Measurements from ENCODE around the gene ADAMTSL1.

The ADAMTSL1 gene

DNA sequence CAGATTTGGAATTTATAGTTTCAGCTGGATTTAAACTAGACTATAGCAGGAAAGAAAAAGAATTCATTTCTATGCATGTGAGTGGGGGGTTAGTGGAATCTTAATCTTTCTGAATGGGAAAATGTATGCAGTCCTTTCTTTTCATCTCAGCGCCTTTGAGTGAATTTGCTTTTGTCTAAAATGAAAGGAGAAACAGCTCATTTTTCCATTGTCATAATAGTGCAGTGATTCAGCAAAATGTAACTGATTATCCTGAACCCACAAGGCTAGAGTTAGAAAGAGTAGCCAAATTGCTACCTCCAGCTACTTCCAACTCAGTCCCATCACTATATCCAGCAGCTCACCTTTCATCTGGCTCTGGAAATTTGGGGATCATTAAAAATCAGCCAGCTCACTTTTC lies 134.4 kb downstream of the ADAMTSL1 start:
- DNase-seq: no peak

DNA sequence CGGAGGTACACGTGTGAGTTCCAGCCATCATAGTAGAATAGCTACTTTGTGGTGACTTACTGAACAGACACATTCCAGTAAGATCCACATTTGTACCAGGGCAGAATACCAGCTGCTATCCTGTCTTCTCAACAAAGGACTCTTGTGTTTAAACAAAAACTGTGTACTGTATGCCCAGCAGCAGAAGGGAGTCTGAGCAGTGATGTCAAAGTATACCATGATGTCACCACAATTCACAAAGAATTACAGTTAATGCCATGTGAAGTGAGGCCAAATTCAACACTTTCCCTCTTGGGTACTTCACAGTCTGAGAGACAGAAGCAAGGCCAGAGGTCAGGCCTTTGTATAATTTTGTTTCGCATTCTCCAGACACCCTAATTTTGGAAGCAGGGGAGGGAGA lies 137.0 kb downstream of the ADAMTSL1 start:
- DNase-seq: no peak

DNA sequence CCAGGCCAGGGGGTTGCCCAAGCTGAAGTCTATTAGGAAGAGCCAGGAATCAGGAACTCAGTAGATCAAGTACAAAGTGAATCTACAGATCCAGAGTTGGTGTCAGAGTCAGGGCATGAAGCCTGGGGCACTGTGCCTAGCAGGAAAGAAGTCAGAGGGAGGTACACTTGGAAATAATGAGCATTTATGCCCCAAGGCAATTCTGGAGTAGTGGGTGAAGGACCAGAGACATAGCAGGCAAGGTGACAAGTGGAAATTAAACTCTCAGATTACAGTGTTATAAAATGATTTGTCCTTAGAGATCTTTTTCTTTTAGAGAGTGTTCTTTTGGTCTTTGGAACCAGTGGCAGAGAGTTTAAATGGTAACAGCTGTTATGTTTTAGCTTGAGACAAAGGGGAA lies 138.0 kb downstream of the ADAMTSL1 start:
- DNase-seq: no peak

DNA sequence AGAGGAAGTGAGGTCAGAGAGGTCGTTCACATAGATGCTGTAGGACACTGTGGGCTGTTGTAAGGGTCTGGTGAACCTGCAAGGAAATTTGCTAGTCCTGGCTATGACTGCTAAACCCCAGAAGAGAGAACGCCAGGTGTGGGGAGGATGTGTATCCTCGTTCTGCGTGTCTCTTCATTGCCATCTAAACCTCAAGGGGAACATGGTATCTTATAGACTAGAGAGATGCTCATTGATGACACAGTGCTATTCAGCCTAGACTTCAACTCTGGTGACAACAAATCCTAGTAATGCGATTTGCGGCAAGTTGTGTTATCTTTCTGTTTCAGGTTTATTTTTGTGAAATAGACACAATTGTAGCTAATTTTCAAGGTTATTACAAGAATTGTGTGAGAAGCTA lies 140.2 kb downstream of the ADAMTSL1 start:
- no peak for DNase-seq

DNA sequence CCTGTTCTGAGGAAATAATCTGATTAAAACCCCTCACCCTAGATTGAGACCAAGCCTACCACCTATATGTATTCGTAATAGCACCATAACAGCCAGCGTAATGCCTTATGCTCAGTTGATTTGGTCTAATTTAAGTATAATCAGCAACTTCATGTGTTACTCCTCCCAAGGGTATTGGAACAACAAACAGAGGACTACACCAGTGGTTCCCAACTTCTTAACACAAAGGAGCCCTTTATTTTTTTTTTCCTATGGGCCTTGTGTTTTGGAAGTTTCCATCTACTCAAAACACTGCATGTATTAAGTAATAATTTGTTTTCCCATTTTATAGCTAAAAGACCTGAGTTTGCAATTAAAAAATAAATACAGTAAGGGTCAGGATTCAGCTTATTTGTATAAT lies 140.7 kb downstream of the ADAMTSL1 start:
- no peak for DNase-seq

DNA sequence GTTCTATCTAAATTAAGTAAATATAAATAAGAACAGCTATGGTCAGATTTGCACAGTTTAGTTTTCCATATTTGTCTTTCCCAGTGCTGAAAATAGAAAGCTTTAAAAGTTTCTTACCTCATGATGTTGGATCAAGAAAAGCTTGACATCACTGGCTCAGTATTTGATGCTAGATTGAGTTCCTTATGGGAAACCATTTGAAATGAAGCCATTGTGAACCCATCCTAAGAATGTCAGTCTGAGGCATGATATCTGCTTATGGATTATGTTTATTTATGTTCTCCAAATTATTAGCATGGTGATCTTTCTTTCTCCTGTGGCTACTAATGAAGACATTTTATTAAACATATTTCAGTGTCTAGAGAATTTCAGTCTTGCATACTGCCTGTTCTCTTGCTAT lies 143.0 kb downstream of the ADAMTSL1 start:
- DNase-seq: no peak

DNA sequence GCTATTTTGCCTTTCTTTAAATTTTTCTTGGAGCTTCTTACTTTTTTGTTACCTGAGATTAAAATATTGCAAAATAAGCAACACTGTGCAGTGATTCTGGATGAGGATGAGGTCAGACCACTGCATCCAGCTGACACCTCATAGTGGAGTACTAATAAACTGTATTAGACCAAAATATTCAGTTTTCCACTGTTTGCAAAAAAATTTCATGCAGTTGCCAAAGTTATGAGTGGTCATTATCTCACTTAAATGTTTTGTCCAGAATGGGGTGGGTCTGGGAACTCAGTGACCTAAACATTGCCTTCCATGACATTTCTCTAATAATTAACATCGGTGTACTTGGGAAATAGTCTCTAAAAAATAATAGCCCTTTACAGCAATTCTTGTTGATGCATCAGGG lies 143.8 kb downstream of the ADAMTSL1 start:
- no peak for DNase-seq

DNA sequence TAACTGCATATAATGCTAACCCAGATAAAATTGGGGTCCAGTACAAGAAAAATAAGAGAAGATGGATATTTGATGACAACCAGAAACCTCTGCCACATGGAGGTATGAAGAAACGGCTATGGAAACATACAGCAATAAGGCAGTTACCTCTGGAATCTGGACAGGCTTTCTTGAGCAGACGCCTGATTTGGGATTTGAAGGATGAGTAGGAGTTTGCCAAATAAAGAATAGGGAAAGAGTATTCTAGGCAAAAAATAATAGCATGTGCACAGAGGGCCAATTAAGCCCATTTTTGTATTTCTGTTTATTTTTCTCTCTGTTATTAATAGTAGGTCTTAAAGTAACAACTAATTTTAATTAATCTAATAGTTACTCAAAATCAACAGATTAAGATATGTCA lies 144.9 kb downstream of the ADAMTSL1 start:
- no peak for DNase-seq

DNA sequence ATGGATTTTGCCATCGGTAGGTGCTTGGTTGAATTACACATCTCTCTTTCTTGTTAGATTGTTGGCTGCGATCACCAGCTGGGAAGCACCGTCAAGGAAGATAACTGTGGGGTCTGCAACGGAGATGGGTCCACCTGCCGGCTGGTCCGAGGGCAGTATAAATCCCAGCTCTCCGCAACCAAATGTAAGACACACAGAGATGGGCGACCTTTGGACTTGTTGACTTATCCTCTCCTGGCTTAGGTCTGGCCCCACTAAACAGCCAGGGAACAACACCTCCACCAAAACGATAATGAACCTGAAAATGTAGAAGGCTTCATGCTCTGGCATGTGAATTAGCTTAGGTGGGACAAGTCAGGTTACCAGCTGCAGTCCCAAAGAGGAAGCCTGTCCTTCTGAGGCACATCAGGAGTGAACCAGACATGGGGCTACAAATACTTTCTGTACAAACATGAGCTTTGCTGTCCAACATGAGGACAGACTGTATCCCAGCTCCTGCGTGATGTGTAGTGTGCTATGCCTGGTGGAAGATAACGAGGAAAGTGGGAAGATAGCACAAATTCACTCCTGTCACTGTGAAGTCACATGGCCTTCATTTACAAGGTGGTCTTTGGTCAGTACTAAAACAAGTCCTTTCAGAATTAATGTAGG lies 148.4 kb downstream of the ADAMTSL1 start:
- no peak for DNase-seq

DNA sequence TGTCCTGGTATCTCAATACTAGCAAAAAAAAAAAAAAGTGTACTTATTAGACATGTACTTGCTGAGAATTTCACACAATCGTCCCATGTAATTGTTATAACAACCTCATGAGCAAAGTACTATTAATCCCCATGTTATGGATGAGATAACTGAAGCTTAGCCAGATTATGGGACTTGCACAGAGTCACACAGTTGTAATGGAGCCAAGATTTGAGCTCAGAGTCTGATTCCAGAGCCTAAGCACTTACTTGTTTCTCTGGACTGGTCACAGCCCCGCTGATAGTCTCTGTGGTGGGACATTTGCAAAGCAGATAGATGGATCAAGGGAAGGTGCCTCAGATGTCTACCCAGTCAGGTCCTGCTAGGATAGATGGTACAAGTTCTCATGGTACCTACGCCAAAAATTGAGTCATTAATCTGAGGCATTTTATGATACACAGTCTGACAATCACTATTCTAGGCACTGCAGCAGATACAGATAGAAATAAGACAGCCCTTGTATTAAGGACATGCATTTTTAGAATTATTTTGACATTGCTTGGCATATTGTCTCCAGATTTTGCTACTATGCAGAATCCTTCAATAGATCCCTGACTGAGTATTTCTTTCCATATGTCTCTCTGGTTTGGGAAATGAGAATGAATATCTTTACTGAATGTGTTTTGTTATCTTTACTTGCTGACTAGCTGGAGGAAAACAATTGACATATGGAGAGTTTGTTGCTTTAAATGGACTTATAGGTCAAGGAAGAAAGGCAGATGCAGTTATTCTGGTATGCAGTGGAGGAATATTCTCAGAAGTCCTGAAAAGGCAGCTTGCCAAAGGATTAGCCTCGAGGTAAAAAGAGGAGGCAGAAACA lies 149.5 kb downstream of the ADAMTSL1 start:
- no peak for DNase-seq

DNA sequence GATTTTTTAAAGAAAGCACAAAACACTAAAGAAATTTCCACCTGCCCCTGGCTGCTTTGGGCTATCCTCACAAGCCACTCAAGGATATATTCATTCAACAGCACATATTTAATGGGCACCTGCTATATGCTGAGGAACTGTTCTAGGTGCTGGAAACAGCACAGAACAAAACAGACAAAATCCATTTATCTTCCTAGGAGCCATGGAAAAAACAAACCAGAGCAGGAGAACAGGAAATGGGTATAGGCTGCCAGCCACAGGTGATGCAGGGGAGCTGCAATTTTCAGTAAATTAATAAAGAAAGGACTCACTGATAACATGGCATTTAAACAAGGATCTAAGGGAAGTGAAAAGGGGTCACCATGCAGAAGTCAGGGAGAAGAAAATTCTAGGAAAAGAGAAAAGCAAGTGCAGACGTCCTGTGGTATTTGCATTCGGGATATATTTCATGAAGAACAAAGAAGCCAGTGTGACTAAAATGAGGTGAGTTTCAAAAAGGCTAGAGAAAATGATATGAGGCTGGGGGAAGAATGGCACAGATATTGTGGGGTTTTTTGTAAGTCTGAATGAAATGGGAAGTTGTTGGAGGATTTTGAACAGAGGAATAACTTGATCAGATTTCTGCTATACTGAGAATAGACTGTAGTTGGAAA lies 152.2 kb downstream of the ADAMTSL1 start:
- no peak for DNase-seq

DNA sequence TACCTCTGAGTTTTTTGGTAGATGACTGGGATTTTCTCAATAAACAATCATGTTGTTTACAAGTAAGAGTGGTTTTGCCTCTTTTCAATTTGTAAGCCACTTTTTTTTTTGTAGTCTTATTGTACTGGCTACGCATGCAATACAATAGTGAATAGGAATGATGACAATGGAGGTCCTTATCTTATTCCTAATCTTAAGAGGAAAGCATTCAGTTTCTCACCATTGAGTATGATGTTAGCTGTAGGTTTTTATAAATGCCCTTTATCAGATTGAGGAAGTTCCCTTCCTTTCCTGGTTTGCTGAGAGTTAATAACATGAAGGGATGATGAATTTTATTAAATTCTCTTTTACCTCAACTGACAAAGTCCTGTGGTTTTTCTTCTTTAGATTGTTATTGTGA lies 155.2 kb downstream of the ADAMTSL1 start:
- DNase-seq: no peak

DNA sequence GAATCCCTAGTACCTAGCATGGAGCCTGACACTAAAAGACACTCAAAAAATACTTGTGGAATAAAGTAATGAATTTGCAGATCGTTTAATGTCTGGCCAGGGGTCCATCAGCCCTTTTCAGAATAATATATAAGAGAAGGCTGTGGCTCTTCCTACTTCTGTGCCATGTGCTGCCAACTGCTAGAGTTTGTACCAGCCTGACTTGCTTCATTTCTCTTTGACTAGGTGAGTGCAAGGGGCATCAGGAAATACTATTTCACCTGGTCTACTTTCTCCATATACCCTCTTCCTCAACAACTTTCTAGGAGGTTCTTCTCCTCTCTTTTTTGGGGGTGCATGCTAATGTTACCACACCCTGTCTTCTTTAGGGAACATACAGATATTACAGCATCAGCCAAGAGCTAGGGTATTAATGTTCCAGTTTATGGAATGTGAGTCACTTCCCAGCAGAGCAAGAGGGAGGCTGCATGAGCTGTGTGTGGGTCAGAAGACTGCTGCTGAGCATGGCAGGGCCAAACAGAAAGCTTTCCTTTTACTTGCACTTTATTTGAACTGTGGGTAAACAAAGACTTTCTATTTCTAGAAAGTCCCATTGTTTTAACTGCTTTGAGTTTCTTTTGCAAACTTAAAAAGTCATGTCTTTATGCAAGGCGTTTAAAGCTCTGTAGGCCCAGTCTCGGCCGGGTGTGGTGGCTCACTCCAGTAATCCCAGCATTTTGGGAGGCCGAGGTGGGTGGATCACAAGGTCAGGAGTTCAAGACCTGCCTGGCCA lies 158.9 kb downstream of the ADAMTSL1 start:
- no peak for DNase-seq

DNA sequence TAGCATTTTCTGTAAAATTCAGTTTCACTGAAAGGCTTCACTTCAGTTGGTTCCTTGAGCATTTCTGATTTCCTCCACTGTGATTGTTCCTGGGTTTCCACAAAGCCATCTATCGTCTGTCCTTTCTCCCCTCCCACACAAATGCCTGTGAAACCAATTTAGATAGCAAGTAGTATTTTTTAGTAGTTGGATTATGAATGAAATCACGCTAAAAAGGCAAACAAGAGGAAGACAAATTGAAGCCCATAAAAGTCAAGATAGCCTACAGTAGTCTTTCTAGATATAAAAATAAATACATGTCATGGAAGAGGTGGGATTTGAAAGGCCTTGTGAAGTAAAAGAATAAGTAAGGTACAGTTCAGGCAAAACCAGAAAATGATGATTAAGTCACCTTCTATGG lies 162.8 kb downstream of the ADAMTSL1 start:
- DNase-seq: no peak

DNA sequence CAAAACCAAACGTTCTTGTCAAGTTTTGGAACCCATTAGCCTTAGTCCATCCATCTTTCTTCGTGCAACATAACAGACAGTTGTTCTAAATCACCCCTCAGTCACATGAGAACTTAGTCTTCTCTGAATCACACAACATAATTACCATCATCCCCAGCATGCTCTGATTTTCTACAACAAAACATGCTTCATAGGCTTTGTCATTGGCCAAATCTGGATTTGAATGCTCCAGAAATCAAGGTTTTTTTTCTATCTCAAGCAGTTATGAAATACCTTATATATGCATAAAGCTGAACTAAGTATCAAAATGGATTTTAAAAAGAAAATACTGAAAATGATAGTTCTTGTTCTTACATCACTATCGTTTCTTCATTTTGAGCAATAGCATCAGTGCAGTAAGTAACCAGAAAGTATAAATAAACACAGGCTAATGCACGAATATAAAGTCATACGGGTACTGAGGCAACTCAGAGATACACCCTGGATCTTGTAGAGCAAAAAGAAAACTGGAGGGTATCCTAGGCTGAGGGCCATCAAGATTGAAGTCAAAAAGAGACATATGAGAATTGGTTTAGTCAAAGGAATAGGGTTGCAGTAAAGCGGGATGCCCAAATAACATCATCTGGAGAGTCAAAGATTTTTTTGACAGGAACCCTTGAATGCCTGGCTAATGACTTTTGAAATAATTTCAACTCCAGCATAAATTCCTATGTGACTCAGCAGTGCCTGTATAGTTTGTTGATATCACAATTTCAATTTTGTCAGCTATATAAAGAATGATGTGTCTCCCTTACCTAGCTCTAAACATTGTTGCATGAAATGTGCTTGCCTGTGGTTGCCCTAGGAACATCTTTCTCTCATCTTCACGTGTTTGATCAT lies 164.7 kb downstream of the ADAMTSL1 start:
- DNase-seq: no peak

DNA sequence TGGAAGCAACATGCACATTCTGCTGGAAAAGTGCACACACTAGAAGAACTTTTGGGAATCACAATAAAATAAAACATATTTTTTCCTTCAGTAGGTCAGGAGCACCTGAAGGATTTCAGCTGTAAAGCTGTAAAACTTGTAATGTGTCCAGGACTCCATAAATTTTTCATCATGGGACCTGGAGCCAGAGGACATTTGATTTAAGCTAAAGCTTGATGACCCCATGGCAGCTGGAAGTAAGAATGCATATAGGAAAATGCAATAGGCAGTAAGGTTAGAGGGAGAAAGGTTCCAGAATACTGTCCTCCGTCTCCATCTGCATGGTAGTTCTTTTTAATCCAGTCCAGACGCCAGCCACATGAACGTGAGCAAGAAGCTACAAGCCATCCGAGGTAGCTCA lies 166.0 kb downstream of the ADAMTSL1 start:
- DNase-seq: no peak

DNA sequence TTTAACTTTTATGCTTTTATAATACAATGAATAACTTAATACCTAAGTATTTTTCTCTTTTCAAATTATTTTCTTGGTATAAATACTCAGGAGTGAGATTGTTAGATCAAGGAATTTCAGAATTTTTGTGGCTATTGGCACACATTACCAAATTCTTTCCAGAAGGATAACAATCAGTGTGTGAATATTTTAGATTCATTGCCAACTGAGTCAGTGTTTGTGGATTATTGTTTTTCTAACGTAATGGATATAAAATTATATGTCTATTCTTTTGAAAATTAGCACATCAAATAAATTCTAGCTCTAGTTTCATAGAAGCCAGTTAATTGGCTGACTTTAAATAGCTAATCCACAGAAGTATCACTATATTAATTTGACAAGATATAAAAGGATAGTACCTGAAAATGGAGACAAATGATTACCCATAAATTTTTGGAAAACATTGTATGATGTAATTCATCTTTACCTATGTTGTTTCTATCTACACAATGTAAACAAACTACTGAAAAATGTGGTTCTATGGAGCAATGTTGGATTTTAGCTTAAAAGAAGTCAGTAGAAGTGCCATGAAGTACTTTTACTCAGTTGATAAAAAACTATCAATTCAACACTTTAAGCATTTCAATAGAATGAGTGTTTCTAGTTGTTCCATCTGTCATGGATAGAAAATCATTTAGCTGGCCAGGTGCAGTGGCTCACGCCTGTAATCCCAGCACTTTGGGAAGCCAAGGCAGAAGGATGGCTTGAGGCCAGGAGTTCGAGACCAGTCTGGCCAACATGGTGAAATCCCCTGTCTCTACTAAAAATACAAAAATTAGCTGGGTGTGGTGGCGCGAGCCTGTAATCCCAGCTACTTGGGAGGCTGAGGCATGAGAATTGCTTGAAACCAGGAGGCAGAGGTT lies 185.1 kb downstream of the ADAMTSL1 start:
- DNase-seq: no peak

DNA sequence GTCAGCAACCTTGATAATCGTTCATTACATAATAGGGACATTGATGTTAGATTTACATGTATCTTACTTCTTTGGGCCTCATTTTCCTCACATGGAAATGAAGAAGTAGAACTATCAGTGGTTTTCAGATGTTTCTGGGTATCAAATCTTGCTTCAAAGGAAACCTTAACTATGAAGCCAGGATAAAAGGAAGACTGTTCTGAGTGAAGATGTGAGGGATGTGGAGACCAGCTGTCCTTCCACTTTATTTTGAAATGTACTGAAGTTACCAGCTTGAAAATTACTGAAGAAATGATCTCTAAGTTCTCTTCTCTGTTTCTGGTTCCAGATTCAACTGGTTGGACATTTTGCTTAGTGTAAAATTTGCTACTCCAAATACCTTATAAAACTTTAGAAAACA lies 186.0 kb downstream of the ADAMTSL1 start:
- no peak for DNase-seq

DNA sequence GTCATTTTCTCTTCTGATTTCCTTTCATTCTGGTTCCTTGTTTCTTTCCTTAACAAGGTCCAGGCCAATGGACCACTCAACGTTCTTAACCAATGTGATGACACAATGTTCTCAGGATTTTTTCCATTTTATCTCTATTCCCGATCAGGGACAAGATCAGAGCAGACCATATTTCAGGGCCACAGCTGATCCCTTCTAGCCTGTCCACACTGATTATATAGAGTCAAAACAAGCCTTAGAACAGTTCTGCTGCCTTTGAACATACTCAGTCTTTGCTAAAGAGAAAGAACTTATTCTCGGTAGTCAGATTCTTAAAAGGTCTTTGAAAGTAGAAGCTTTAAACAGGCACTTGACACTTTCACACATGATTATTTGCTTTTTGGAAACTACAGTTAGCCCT lies 188.4 kb downstream of the ADAMTSL1 start:
- DNase-seq: no peak

DNA sequence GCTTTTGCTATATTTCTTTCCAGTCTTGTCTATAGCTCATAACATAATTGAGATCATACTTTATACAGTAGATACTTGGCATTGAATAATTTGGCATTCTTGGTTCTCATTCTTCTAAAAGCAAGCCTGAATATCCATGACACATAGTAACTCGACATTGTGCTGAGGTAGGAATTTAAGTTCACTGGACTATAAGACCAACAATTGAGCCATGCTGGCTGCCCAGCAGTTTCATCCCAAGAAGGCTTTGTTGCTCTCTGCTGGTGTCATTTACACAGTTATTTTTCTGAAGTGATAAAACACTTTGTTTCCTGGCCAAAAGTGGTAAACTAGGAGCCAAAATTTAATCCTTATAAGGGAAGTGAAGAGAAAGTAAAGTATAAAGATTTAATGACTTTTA lies 192.0 kb downstream of the ADAMTSL1 start:
- DNase-seq: no peak

DNA sequence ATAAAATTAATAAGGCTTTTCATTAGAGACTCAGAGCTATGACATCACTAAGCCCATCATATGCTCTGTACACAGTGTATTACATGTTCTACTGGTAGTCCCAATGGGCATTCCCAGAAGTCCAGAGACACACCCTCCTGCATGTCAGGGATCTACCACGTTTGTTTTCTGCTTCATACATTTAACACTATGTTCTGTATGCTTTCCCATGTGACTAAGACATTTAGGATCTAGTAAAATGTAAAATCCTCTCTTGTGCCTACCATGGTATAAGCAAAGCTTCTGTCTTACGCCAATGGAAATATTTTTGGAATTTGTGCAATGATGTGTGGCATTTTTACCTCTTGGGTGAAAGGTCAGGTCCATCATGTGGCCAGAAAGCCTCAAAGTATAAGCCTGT lies 192.4 kb downstream of the ADAMTSL1 start:
- no peak for DNase-seq

All from activated CD8-positive, alpha-beta memory T cell treated with anti-CD3 and anti-CD28 coated beads, Interleukin-2, amount 50 U/mL, for 48 hours (primary cell).